ENCODE results near the gene TREH.
A peak's percentile ranks its signal among the peaks of the same experiment; 100 is the strongest.
"Not testable (repeated sequence)": the region's sequence is repeated elsewhere in the genome, so short reads cannot be mapped to it uniquely, and the experiment has no call there.

The TREH gene

GRCh38 chr11:118690553-118691304 is 11.3 kb upstream of the TREH start:
- Histone ChIP-seq H3K9me3 (ENCODE audit: low read depth, low read length) (no peaks in the 10 kb centered on the region), H3K36me3 (ENCODE audit: insufficient read depth, low read length) (no peaks in the 10 kb centered on the region), H3K27ac (no peak overlapping the region), H3K4me3 (no peak overlapping the region), H3K9ac (ENCODE audit: insufficient read length) (no peak overlapping the region)
- no peak for DNase-seq (ENCODE audit: low read depth, low spot score)
- no peak for TF ChIP-seq EZH2 (IDR thresholded peaks at IDR 0.05)
- no peak for TF ChIP-seq POLR2AphosphoS5 (IDR thresholded peaks at IDR 0.05; ENCODE audit: borderline replicate concordance, low read depth, low read length)
- TF ChIP-seq FOXP2 (optimal IDR thresholded peaks at IDR 0.05; ENCODE audit: control extremely low read depth, extremely low read length, insufficient read depth) = no peak

DNA sequence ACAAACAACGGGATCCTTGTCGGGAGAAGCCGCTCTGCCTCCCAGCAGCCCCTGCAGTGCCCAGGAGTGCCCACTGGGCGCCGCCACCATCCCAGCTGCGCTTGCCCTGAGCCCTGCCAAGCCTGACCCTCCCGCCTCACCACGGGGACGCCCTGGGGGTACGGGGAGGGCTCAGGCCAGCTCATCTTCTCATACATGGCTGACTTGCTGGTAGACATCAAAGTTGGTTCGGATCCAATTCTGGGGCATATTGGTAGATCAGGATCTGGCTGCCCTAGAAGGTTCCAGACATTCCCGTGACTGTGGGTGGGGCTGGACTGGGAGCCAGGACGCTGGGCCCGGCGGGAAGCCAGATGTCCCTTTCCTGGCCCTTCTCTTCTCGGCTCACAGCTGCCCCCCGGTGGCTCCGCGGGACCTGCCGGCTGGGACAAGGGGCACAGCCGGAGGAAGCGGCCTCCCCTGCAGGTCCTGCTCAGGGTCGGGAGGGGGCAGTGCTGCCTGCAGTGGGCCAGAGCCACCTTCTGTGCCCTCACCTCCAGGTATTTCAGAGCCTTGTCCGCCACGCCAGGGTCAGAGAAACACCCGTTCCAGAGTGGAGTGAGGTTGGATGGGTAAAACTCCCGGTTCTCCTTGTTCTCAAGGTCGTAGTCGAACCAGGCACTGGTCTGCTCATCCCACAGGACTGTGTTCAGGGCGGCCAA is 10.6 kb upstream of the TREH start:
- TF ChIP-seq POLR2AphosphoS5 (IDR thresholded peaks at IDR 0.05; ENCODE audit: borderline replicate concordance, low read depth, low read length) (no peak), EZH2 (IDR thresholded peaks at IDR 0.05) (no peak), FOXP2 (optimal IDR thresholded peaks at IDR 0.05; ENCODE audit: control extremely low read depth, extremely low read length, insufficient read depth) (no peak)
- Histone ChIP-seq H3K27ac (no peak overlapping the region), H3K9ac (ENCODE audit: insufficient read length) (no peak overlapping the region), H3K36me3 (ENCODE audit: insufficient read depth, low read length) (no peaks in the 10 kb centered on the region), H3K9me3 (ENCODE audit: low read depth, low read length) (no peaks in the 10 kb centered on the region), H3K4me3 (peak overlapping the region; percentile 65)
- no peak for DNase-seq (ENCODE audit: low read depth, low spot score)

DNA sequence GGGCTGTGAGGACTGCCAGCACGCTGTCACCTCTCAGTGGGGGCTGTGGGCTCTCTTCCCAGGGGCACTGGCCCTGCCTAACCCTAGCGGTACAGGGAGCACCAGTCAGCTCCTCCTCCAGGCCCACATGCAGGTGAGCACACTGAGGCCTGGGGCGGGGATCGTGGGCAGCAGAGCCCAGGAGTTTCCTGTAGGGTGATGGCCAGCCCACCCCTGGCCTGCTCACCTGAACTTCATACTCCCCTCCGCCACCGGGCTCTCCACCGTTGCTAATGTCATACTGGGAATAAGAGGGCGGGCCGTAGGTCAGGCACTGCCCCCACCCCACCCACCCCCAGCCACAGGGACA is 10.0 kb upstream of the TREH start:
- DNase-seq (ENCODE audit: low read depth, low spot score) = no peak
- no peak overlapping the region for H3K4me3 ChIP-seq
- no peaks in the 10 kb centered on the region for H3K9me3 ChIP-seq (ENCODE audit: low read depth, low read length)
- no peak overlapping the region for H3K27ac ChIP-seq
- H3K9ac ChIP-seq (ENCODE audit: insufficient read length) = no peak overlapping the region
- no peaks in the 10 kb centered on the region for H3K36me3 ChIP-seq (ENCODE audit: insufficient read depth, low read length)
- TF ChIP-seq FOXP2 (optimal IDR thresholded peaks at IDR 0.05; ENCODE audit: control extremely low read depth, extremely low read length, insufficient read depth) = no peak
- TF ChIP-seq EZH2 (IDR thresholded peaks at IDR 0.05) = no peak
- TF ChIP-seq POLR2AphosphoS5 (IDR thresholded peaks at IDR 0.05; ENCODE audit: borderline replicate concordance, low read depth, low read length) = no peak

- no peaks in the 10 kb centered on the region for H3K36me3 ChIP-seq (ENCODE audit: insufficient read depth, low read length)
- H3K9ac ChIP-seq (ENCODE audit: insufficient read length) = no peak overlapping the region
- H3K27ac ChIP-seq = no peak overlapping the region
- no peak for TF ChIP-seq FOXP2 (optimal IDR thresholded peaks at IDR 0.05; ENCODE audit: control extremely low read depth, extremely low read length, insufficient read depth)
- H3K4me3 ChIP-seq = no peak overlapping the region
- no peak for DNase-seq (ENCODE audit: low read depth, low spot score)
- H3K9me3 ChIP-seq (ENCODE audit: low read depth, low read length) = no peaks in the 10 kb centered on the region
Observed at GRCh38 chr11:118688851-118689502, 9.5 kb upstream of the TREH start.

- not testable (repeated sequence) for DNase-seq (ENCODE audit: low read depth, low spot score); H3K36me3 ChIP-seq (ENCODE audit: insufficient read depth, low read length)
Observed at GRCh38 chr11:118688339-118688738, 8.9 kb upstream of the TREH start.

DNA sequence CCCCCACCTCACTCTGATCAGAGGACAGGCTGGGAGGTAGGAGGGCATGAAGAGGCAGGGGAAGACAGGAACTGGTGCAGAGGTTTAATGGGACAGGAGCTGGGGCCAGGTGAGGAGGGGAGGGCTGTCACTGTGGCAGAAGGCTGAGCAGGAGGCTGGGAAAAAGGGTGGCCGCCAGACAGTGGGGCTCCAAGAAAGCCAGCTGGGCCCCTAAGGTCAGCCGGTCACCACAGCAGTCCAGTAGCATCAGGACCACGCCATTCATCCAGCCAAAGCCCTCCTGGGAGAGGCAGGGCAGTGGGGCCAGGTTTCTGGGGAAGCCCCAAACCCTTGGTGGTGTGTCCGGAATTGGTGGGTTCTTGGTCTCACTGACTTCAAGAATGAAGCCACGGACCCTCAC is 8.5 kb upstream of the TREH start:
- Histone ChIP-seq H3K36me3 (ENCODE audit: insufficient read depth, low read length) (no peaks in the 10 kb centered on the region), H3K4me3 (no peak overlapping the region), H3K27ac (no peak overlapping the region), H3K9ac (ENCODE audit: insufficient read length) (no peak overlapping the region), H3K9me3 (ENCODE audit: low read depth, low read length) (no peaks in the 10 kb centered on the region)
- no peak for TF ChIP-seq FOXP2 (optimal IDR thresholded peaks at IDR 0.05; ENCODE audit: control extremely low read depth, extremely low read length, insufficient read depth)
- TF ChIP-seq EZH2 (IDR thresholded peaks at IDR 0.05) = no peak
- no peak for TF ChIP-seq POLR2AphosphoS5 (IDR thresholded peaks at IDR 0.05; ENCODE audit: borderline replicate concordance, low read depth, low read length)
- no peak for DNase-seq (ENCODE audit: low read depth, low spot score)

More at GRCh38 chr11:118688339-118688738, 8.9 kb upstream of the TREH start:
- not testable (repeated sequence) for H3K27ac ChIP-seq; H3K9ac ChIP-seq (ENCODE audit: insufficient read length); H3K9me3 ChIP-seq (ENCODE audit: low read depth, low read length); H3K4me3 ChIP-seq

- no peaks in the 10 kb centered on the region for H3K9me3 ChIP-seq (ENCODE audit: low read depth, low read length)
- H3K36me3 ChIP-seq (ENCODE audit: insufficient read depth, low read length) = no peaks in the 10 kb centered on the region
- TF ChIP-seq FOXP2 (optimal IDR thresholded peaks at IDR 0.05; ENCODE audit: control extremely low read depth, extremely low read length, insufficient read depth) = no peak
- no peak for TF ChIP-seq EZH2 (IDR thresholded peaks at IDR 0.05)
- TF ChIP-seq POLR2AphosphoS5 (IDR thresholded peaks at IDR 0.05; ENCODE audit: borderline replicate concordance, low read depth, low read length) = no peak
- DNase-seq (ENCODE audit: low read depth, low spot score) = no peak
- H3K9ac ChIP-seq (ENCODE audit: insufficient read length) = no peak overlapping the region
- no peak overlapping the region for H3K4me3 ChIP-seq
- H3K27ac ChIP-seq = no peak overlapping the region
Observed at GRCh38 chr11:118684187-118684586, 4.7 kb upstream of the TREH start.

DNA sequence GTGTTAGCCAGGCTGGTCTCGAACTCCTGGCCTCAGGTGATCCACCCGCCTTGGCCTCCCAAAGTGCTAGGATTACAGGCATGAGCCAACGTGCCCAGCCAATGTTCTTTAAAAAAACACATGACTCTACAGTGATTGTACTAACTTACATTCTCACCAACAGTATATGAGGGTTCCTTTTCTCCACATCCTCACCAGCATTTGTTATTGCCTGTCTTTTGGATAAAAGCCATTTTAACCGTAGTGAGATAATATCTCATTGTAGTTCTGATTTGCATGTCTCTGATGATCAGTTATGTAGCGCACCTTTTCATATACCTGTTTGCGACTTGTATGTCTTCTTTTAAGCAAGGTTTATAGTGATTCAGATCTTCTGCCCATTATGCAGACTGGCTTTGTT is 3.5 kb upstream of the TREH start:
- not testable (repeated sequence) for H3K36me3 ChIP-seq (ENCODE audit: insufficient read depth, low read length); H3K9ac ChIP-seq (ENCODE audit: insufficient read length); H3K4me3 ChIP-seq; H3K9me3 ChIP-seq (ENCODE audit: low read depth, low read length); DNase-seq (ENCODE audit: low read depth, low spot score); H3K27ac ChIP-seq

DNA sequence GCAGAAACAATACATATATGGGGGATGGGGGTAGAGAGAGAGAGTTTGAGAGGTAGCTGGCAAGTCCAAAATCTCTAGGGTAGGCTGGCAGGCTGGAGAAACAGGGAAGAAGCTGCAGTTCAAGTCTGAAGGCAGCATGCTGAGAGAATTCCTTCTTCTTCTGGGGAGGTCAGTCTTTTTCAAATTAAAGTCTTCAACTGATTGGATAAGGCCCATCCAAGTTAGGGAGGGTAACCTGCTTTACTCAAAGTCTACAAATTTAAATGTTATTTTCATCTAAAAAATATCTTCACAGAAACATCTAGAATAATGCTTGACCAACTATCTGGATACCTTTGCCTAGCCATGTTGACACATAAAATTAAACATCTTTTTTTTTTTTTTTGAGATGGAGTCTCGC is 2.9 kb upstream of the TREH start:
- Histone ChIP-seq H3K9me3 (ENCODE audit: low read depth, low read length) (no peaks in the 10 kb centered on the region), H3K9ac (ENCODE audit: insufficient read length) (no peak overlapping the region), H3K36me3 (ENCODE audit: insufficient read depth, low read length) (no peaks in the 10 kb centered on the region), H3K4me3 (no peak overlapping the region), H3K27ac (no peak overlapping the region)
- no peak for TF ChIP-seq FOXP2 (optimal IDR thresholded peaks at IDR 0.05; ENCODE audit: control extremely low read depth, extremely low read length, insufficient read depth)
- TF ChIP-seq EZH2 (IDR thresholded peaks at IDR 0.05) = no peak
- TF ChIP-seq POLR2AphosphoS5 (IDR thresholded peaks at IDR 0.05; ENCODE audit: borderline replicate concordance, low read depth, low read length) = no peak
- no peak for DNase-seq (ENCODE audit: low read depth, low spot score)

- not testable (repeated sequence) for H3K36me3 ChIP-seq (ENCODE audit: insufficient read depth, low read length); H3K9me3 ChIP-seq (ENCODE audit: low read depth, low read length); H3K9ac ChIP-seq (ENCODE audit: insufficient read length); H3K4me3 ChIP-seq; DNase-seq (ENCODE audit: low read depth, low spot score); H3K27ac ChIP-seq
Observed at GRCh38 chr11:118678908-118679307, 542 bp downstream of the TREH start.

All from SK-N-MC (cell line).